ENCODE data around the gene GAS5. TPM values are rescaled to one million over a fixed set of nuclear protein-coding genes. Genes with fewer than 3 reads are reported as not detected.
"Not testable (repeated sequence)": the region's sequence is repeated elsewhere in the genome, so short reads cannot be mapped to it uniquely, and the experiment has no call there.

The GAS5 gene
- total and polyA plus RNA-seq, 9 donors: 580 to 917 (median 690) TPM

GRCh38 chr1:173900992-173901391 is 33.2 kb upstream of the GAS5 start:
- H3K27ac ChIP-seq (ENCODE audit: low read length): no peak overlapping the region

GRCh38 chr1:173900427-173900826 is 32.6 kb upstream of the GAS5 start:
- H3K4me1 ChIP-seq (ENCODE audit: control insufficient read depth, insufficient read depth, low read length): no peaks in the 10 kb centered on the region
- H3K27me3 ChIP-seq (ENCODE audit: control insufficient read depth, insufficient read depth, low read length): no peaks in the 10 kb centered on the region
- no peaks in the 10 kb centered on the region for H3K9me3 ChIP-seq (replicated peaks; ENCODE audit: control insufficient read depth, low read depth, low read length)
- no peak overlapping the region for H3K27ac ChIP-seq (ENCODE audit: low read length)
- H3K4me3 ChIP-seq (ENCODE audit: low read length): no peak overlapping the region
- 71% methylated on average over 1 of the region's 2 CpGs for WGBS (ENCODE audit: insufficient coverage)
- DNase-seq: no peak
- H3K36me3 ChIP-seq (ENCODE audit: control insufficient read depth, insufficient read depth, low read length): no peaks in the 10 kb centered on the region

More at GRCh38 chr1:173900992-173901391, 33.2 kb upstream of the GAS5 start:
- WGBS (ENCODE audit: insufficient coverage): 50% methylated on average over 2 of the region's 3 CpGs
- Histone ChIP-seq H3K27me3 (ENCODE audit: control insufficient read depth, insufficient read depth, low read length) (no peaks in the 10 kb centered on the region), H3K36me3 (ENCODE audit: control insufficient read depth, insufficient read depth, low read length) (no peaks in the 10 kb centered on the region), H3K4me3 (ENCODE audit: low read length) (no peak overlapping the region), H3K4me1 (ENCODE audit: control insufficient read depth, insufficient read depth, low read length) (no peaks in the 10 kb centered on the region), H3K9me3 (replicated peaks; ENCODE audit: control insufficient read depth, low read depth, low read length) (no peaks in the 10 kb centered on the region)
- no peak for DNase-seq

- Histone ChIP-seq H3K36me3 (ENCODE audit: control insufficient read depth, insufficient read depth, low read length) (peaks cover 6% of the 10 kb centered on the region), H3K27me3 (ENCODE audit: control insufficient read depth, insufficient read depth, low read length) (no peaks in the 10 kb centered on the region), H3K9me3 (replicated peaks; ENCODE audit: control insufficient read depth, low read depth, low read length) (no peaks in the 10 kb centered on the region), H3K4me1 (ENCODE audit: control insufficient read depth, insufficient read depth, low read length) (no peaks in the 10 kb centered on the region), H3K4me3 (ENCODE audit: low read length) (no peak overlapping the region), H3K27ac (ENCODE audit: low read length) (no peak overlapping the region)
- no CpG with 5 or more reads among the region's 3 CpGs for WGBS (ENCODE audit: insufficient coverage)
- no peak for DNase-seq
Observed at GRCh38 chr1:173894189-173894588, 26.4 kb upstream of the GAS5 start.

GRCh38 chr1:173893611-173894010 is 25.8 kb upstream of the GAS5 start:
- no peak overlapping the region for H3K4me3 ChIP-seq (ENCODE audit: low read length)
- H3K4me1 ChIP-seq (ENCODE audit: control insufficient read depth, insufficient read depth, low read length): no peaks in the 10 kb centered on the region
- no peak overlapping the region for H3K27ac ChIP-seq (ENCODE audit: low read length)
- no peak for DNase-seq
- no peaks in the 10 kb centered on the region for H3K9me3 ChIP-seq (replicated peaks; ENCODE audit: control insufficient read depth, low read depth, low read length)
- H3K36me3 ChIP-seq (ENCODE audit: control insufficient read depth, insufficient read depth, low read length): peaks cover 6% of the 10 kb centered on the region
- WGBS (ENCODE audit: insufficient coverage): no CpG with 5 or more reads among the region's 1 CpG
- H3K27me3 ChIP-seq (ENCODE audit: control insufficient read depth, insufficient read depth, low read length): no peaks in the 10 kb centered on the region

GRCh38 chr1:173889885-173890284 is 22.1 kb upstream of the GAS5 start:
- Histone ChIP-seq H3K36me3 (ENCODE audit: control insufficient read depth, insufficient read depth, low read length) (peaks cover 21% of the 10 kb centered on the region), H3K27me3 (ENCODE audit: control insufficient read depth, insufficient read depth, low read length) (no peaks in the 10 kb centered on the region)
- WGBS (ENCODE audit: insufficient coverage): no CpG with 5 or more reads among the region's 2 CpGs

GRCh38 chr1:173888749-173889148 is 21.0 kb upstream of the GAS5 start:
- DNase-seq: no peak
- H3K9me3 ChIP-seq (replicated peaks; ENCODE audit: control insufficient read depth, low read depth, low read length): no peaks in the 10 kb centered on the region
- no peak overlapping the region for H3K4me3 ChIP-seq (ENCODE audit: low read length)
- H3K36me3 ChIP-seq (ENCODE audit: control insufficient read depth, insufficient read depth, low read length): peaks cover 19% of the 10 kb centered on the region
- H3K4me1 ChIP-seq (ENCODE audit: control insufficient read depth, insufficient read depth, low read length): no peaks in the 10 kb centered on the region
- H3K27ac ChIP-seq (ENCODE audit: low read length): no peak overlapping the region
- H3K27me3 ChIP-seq (ENCODE audit: control insufficient read depth, insufficient read depth, low read length): no peaks in the 10 kb centered on the region

More at GRCh38 chr1:173889885-173890284, 22.1 kb upstream of the GAS5 start:
- Histone ChIP-seq H3K9me3 (replicated peaks; ENCODE audit: control insufficient read depth, low read depth, low read length) (no peaks in the 10 kb centered on the region), H3K4me3 (ENCODE audit: low read length) (no peak overlapping the region), H3K27ac (ENCODE audit: low read length) (no peak overlapping the region), H3K4me1 (ENCODE audit: control insufficient read depth, insufficient read depth, low read length) (no peaks in the 10 kb centered on the region)
- DNase-seq: no peak

- H3K36me3 ChIP-seq (ENCODE audit: control insufficient read depth, insufficient read depth, low read length): peaks cover 19% of the 10 kb centered on the region
- 92% methylated on average over 2 of the region's 2 CpGs for WGBS (ENCODE audit: insufficient coverage)
- H3K27ac ChIP-seq (ENCODE audit: low read length): no peak overlapping the region
- no peaks in the 10 kb centered on the region for H3K27me3 ChIP-seq (ENCODE audit: control insufficient read depth, insufficient read depth, low read length)
- no peak overlapping the region for H3K4me3 ChIP-seq (ENCODE audit: low read length)
- no peak for DNase-seq
- no peaks in the 10 kb centered on the region for H3K9me3 ChIP-seq (replicated peaks; ENCODE audit: control insufficient read depth, low read depth, low read length)
- H3K4me1 ChIP-seq (ENCODE audit: control insufficient read depth, insufficient read depth, low read length): no peaks in the 10 kb centered on the region
Observed at GRCh38 chr1:173887627-173888026, 19.8 kb upstream of the GAS5 start.

GRCh38 chr1:173886746-173887611 is 19.2 kb upstream of the GAS5 start:
- H3K36me3 ChIP-seq (ENCODE audit: control insufficient read depth, insufficient read depth, low read length): peaks cover 19% of the 10 kb centered on the region
- H3K4me3 ChIP-seq (ENCODE audit: low read length): no peak overlapping the region
- H3K9me3 ChIP-seq (replicated peaks; ENCODE audit: control insufficient read depth, low read depth, low read length): no peaks in the 10 kb centered on the region
- DNase-seq: no peak
- no peaks in the 10 kb centered on the region for H3K4me1 ChIP-seq (ENCODE audit: control insufficient read depth, insufficient read depth, low read length)
- H3K27me3 ChIP-seq (ENCODE audit: control insufficient read depth, insufficient read depth, low read length): no peaks in the 10 kb centered on the region
- WGBS (ENCODE audit: insufficient coverage): 67% methylated on average over 1 of the region's 4 CpGs
- H3K27ac ChIP-seq (ENCODE audit: low read length): no peak overlapping the region

- peaks cover 19% of the 10 kb centered on the region for H3K36me3 ChIP-seq (ENCODE audit: control insufficient read depth, insufficient read depth, low read length)
- H3K27ac ChIP-seq (ENCODE audit: low read length): no peak overlapping the region
- WGBS (ENCODE audit: insufficient coverage): 91% methylated on average over 5 of the region's 5 CpGs
Observed at GRCh38 chr1:173884701-173885100, 16.9 kb upstream of the GAS5 start.

GRCh38 chr1:173881117-173881516 is 13.3 kb upstream of the GAS5 start:
- not testable (repeated sequence) for H3K27ac ChIP-seq (ENCODE audit: low read length); H3K27me3 ChIP-seq (ENCODE audit: control insufficient read depth, insufficient read depth, low read length); H3K9me3 ChIP-seq (replicated peaks; ENCODE audit: control insufficient read depth, low read depth, low read length); H3K4me1 ChIP-seq (ENCODE audit: control insufficient read depth, insufficient read depth, low read length); DNase-seq; H3K4me3 ChIP-seq (ENCODE audit: low read length)
- WGBS (ENCODE audit: insufficient coverage): no CpG with 5 or more reads among the region's 4 CpGs
- H3K36me3 ChIP-seq (ENCODE audit: control insufficient read depth, insufficient read depth, low read length): peaks cover 17% of the 10 kb centered on the region

More at GRCh38 chr1:173884701-173885100, 16.9 kb upstream of the GAS5 start:
- DNase-seq: no peak
- no peaks in the 10 kb centered on the region for H3K9me3 ChIP-seq (replicated peaks; ENCODE audit: control insufficient read depth, low read depth, low read length)
- no peak overlapping the region for H3K4me3 ChIP-seq (ENCODE audit: low read length)
- H3K27me3 ChIP-seq (ENCODE audit: control insufficient read depth, insufficient read depth, low read length): no peaks in the 10 kb centered on the region
- no peaks in the 10 kb centered on the region for H3K4me1 ChIP-seq (ENCODE audit: control insufficient read depth, insufficient read depth, low read length)

All from muscle of leg (tissue), 11 donors.